ENCODE measurements around the gene GGCX.
A peak's percentile ranks its signal among the peaks of the same experiment; 100 is the strongest.

Gene GGCX

DNA sequence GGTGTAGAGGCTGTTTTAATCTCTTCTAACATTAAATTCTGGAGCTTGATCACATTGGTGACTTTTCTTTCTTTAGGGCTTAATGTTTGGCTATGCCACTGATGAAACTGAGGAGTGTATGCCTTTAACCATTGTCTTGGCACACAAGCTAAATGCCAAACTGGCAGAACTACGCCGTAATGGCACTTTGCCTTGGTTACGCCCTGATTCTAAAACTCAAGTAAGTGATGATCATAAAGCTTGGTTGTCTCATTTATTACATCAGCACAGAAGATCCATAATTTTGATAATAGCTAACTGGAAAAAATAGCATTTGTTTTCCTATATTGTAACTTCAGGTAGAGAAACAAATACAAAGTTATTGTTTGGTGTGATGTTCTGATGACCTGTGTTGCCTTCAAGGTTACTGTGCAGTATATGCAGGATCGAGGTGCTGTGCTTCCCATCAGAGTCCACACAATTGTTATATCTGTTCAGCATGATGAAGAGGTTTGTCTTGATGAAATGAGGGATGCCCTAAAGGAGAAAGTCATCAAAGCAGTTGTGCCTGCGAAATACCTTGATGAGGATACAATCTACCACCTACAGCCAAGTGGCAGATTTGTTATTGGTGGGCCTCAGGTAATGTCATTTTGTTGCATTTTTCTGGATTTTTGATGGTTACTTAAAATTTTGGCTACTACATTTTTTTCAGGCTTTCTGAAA, 19.4 kb downstream of the GGCX start:
- no peak for DNase-seq (ENCODE audit: low spot score)

DNA sequence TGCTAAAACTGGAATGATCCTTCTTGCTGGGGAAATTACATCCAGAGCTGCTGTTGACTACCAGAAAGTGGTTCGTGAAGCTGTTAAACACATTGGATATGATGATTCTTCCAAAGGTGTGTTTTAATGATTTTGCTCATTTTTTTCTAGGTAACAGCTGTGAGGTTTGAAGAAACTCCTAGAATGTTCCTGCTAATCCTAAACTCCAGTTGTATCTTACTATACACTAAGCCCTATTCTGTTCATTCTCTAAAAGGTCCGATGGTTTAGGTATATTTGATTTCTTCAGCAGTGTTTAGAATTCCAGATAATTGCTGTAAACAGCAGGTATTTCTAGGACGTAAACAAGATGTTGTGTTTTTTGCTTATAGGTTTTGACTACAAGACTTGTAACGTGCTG, 20.0 kb downstream of the GGCX start:
- no peak for DNase-seq (ENCODE audit: low spot score)

GRCh38 chr2:85540133-85540648, 21.1 kb downstream of the GGCX start:
- DNase-seq (ENCODE audit: low spot score) = peak; percentile 29

- peak; percentile 65 for DNase-seq (ENCODE audit: low spot score)
These were observed 21.7 kb downstream of the GGCX start for GRCh38 chr2:85539361-85540132.

DNA sequence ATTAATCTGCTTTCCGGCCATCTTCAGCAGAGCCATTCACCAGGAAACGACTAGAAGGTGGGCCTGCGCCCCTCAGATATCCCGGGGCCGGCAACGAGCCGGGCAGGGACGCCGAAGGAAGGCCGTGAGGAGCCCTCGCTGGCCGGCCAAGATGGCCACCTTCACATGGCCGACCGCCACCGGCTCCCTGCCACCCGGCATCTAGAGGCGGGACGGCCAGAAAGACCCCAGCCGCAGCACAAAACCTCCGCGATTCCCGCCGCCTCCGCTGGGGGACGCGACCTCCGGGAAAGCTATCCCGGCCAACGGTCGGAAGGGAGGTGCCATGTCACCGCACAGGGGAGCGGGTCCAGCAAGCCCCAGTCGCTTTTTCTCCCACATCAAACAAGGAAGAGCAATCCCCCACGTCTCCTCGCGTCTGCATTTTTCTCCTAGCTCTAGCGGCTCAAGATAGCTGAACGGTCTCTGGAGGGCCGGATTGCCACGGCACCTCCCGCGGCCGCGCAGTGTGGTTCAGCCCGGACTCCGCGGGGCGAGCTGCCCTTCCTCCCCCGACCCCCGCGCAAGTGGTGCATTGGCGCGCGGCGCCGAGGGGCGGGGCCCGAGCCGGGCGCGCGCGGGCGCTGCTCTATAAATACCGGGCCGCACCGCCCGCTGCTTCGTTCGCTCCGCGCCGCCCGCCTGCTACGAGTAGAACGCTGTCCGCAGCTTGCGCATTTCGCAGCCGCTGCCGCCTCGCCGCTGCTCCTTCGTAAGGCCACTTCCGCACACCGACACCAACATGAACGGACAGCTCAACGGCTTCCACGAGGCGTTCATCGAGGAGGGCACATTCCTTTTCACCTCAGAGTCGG, 22.6 kb downstream of the GGCX start, which contains the start of gene MAT2A:
Gene MAT2A (plus strand): TSS at position 662 of the 854 bp plus-strand sequence. CDS start 120 bp downstream, at position 782.
- DNase-seq (ENCODE audit: low spot score) = peak; percentile 84

GRCh38 chr2:85537600-85538506, 23.4 kb downstream of the GGCX start:
- peak; percentile 32 for DNase-seq (ENCODE audit: low spot score)

DNA sequence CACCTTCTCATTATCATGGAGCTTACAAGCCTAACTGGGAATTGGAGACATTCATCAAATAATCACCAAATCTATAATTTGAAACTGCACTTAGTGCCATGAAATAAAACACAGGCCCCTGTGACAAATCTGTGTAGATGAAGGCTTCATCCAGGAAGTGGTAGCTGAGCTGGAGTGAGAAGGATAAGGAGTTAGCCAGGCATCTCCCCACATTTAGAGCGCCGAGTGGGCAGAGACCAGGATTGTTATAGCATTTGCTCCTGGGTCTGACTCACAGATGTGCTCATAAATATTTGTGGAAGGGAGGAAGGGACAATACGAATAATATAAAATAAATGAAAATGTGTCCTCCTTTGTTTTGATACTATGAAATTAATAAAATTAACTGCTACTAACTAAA, 24.8 kb downstream of the GGCX start:
- no peak for DNase-seq (ENCODE audit: low spot score)

DNA sequence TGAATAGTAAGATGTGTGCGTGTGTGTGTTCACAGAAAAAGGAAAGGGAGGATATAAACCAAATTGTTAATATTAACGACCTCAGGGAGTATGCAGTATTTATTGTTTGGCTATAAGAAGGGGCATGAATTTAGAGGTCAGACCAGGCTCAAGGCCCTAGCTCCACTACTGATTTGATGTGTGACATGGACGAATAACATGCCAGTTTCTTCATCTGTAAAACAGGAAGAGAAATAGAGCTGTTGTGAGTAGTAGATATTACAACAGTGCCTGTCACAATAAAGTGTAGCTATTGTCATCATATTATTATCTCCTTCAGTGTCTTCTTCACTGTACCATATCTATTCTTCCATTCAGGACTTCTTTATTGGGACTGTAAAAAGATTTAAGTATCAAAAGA, 26.4 kb downstream of the GGCX start:
- no peak for DNase-seq (ENCODE audit: low spot score)

- DNase-seq (ENCODE audit: low spot score) = peak; percentile 35
These were observed 27.2 kb downstream of the GGCX start for GRCh38 chr2:85534099-85534498.

- no peak for DNase-seq (ENCODE audit: low spot score)
These were observed 29.7 kb downstream of the GGCX start for GRCh38 chr2:85531589-85531988.

- DNase-seq (ENCODE audit: low spot score) = no peak
These were observed 31.5 kb downstream of the GGCX start for GRCh38 chr2:85529809-85530208.

DNA sequence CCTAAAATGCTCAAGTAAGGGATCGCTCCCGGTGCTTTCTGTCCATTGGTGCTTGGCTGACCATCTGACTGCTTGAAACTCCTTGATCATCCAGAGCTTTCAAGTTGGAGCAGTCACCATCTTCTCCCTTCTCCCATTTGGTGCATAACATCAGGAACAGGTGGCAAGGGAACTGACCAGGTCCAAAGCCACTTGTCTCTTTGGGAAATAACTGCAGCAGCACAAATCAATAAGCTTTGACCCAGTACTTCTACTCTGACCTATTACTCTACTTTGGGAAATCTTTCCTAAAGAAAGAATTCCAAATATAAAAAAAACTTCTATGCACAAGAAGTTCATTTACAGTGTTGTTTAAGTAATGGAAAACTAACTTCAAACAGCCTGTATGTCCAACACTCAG, 32.9 kb downstream of the GGCX start:
- DNase-seq (ENCODE audit: low spot score) = no peak

GRCh38 chr2:85527787-85528186, 33.5 kb downstream of the GGCX start:
- DNase-seq (ENCODE audit: low spot score) = no peak

DNA sequence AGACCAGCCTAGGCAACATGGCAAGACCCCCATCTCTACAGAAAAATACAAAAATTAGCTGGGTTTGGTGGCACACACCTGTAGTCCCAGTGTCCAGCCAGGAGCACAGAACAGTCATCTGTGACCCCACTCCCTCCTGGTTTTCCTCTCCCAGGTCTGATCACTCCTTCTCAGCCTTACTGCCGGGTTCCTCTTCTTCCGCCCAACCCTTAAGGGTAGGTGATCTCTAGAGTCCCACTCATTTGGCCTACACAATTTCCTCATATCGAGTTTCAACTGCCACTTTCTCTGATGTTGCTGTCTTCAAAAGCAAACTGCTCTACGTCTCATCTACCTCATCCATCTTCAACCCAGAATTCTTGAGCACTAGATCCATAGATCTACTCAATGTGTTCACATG, 35.7 kb downstream of the GGCX start:
- no peak for DNase-seq (ENCODE audit: low spot score)

- DNase-seq (ENCODE audit: low spot score) = no peak
These were observed 36.3 kb downstream of the GGCX start for GRCh38 chr2:85525029-85525428.

DNA sequence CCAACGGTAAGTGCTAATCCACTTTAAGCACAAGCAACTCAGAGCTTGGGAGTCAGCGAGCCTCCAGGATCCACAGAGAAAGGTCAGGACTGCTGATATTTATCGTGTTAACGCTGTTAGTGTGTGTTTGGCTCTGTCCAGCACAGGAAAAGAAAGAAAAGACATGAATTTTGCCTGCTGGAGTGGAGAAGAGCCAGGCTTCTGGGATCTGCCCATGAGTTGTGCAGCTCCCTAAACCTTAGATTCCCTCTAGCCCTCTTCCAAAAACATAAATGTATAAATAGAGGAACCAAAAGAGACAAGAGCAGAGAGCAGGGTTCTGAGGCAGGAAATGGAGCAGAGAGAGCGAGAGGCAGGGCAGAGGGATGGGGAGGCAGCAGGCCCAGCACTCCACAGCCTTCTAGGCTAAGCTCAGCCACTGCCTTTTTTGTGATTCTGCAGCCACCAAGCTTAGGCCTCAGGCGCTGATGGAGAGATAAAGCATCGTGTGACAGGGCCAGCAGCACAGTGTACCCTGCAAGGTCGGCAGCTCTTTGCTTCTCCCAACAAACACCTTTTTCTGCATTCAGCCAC, 36.9 kb downstream of the GGCX start:
- no peak for DNase-seq (ENCODE audit: low spot score)

- DNase-seq (ENCODE audit: low spot score) = no peak
These were observed 37.4 kb downstream of the GGCX start for GRCh38 chr2:85523903-85524335.

GRCh38 chr2:85523062-85523902, 38.0 kb downstream of the GGCX start:
- no peak for DNase-seq (ENCODE audit: low spot score)

- DNase-seq (ENCODE audit: low spot score) = no peak
These were observed 39.1 kb downstream of the GGCX start for GRCh38 chr2:85522090-85522647.
